Activated CD4-positive, CD25-positive, alpha-beta regulatory T cell treated with anti-CD3 and anti-CD28 coated beads, Interleukin-2, amount 50 U/mL, for 16 hours (primary cell): ENCODE results near the gene SIGLEC1.

ENCODE experiments used
- DNase-seq: peaks from one replicate; pipeline ENCODE4 v3.0.0-alpha.2; 2020; ENCODE audit warnings: low read depth, low spot score

The SIGLEC1 gene

DNA sequence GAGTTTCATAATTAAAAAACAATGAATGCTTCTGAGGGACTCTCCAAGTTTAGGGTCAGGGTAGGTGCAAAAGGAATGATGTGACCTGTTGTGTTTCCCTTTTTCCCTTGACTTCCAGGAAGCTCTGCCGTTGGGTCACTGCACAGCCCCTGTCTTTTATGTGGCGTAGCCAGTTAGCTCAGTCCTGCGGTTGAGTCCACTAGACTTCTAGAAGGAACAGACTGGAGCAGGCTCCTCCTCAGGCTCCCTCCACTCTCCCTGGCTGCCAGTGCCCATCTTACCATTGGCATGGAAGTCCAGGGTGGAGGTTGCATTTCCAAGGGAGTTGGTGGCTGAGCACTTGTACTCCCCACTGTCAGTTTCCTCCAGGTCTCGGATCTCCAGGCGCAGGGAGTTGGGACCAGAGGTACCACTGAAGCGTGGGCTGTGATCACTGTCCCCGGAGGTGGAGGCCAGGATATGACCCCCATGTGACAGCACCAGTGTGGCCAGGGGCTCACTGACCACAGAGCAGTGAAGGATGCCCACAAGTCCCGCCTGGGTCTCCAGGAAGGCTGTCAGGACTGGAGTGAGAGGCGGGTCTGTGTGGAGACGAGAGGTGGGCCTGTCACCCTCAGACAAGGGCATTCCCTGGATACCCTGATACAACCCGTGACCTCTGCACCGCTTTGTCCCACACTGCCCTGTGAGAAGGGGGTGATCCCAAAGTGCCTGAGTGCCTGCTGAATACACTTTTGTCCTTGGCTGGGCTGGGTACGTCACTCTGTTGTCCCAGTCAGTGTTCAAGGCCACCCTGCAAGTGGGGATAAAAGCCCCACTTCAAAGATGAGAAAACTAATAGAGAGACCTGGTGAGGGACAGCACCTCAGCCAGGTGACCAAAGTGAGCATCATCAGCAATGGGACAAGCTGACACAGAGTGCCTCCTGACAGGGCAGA, 11.1 kb downstream of the SIGLEC1 start:
- no peak for DNase-seq

DNA sequence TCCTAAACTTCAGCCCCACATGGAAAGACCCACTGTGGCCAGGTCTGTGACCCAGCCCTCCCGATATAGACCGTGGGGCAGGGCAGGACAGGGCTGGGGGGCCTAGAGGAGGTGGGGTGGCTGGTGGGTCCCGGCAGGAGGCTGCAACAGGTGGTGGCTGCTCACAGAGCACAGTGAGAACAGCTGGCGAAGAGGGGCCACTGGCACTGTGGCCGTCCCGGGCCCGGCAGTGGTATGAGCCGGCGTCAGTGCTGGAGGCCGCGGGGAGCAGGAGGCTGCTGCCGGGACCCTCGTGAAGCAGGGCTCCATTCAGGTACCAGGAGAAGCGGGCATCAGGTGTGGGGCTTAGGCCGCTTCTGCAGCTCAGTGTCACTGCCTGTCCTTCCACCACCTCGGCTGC, 13.4 kb downstream of the SIGLEC1 start:
- no peak for DNase-seq

DNA sequence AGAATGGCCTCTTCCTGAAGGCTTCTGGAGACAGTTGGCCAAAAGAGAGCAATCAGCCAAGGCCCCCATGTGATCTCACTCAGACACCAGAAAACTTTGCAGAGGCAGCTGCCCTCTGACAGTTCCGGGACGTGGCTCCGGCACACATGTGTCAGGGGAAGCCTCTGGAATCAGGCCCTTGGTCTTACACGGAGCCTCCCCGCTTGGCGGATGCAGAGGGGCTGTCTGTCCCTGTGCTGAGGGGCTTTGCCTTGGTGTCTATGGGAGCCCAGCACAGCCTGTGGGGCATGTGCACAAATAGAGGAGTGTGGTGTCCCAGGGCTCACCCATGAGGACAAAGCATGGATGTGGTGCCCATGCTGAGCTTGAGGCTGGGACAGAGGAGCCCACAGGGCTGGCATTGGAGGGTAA, 13.8 kb downstream of the SIGLEC1 start:
- no peak for DNase-seq

DNA sequence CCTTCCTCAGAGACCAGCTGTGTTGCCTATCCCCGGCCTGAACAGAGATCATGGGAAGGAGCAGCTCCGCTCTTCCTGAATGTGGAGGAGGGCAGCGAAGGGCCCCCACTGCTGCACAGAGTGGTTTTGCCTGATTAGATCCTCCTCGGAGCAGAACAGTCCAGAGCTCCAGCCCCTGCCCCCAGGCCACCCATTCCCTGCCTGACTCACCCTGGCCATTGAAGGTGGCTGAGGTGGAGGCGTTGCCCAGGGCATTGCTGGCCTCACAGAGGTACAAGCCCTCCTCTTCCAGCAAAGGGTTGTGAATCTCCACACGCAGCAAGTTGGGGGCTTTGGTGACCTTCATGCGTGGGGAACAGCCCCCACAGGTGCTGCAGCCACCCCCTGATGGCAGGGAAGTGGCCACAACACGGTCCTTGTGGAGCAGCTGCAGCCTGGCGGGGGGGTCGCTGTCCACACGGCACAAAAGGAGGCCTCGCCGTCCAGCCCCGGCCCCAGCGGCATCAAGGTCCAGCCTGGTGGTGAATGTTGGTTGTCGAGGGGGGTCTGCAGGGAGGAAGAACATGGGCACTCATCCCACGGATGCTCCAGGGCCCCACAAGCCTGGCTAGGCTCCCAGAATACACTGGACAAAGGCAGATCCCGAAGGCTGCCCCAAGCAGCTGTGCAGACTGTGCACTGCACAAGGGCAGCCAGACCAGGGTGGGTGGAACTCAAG, 14.7 kb downstream of the SIGLEC1 start:
- no peak for DNase-seq

DNA sequence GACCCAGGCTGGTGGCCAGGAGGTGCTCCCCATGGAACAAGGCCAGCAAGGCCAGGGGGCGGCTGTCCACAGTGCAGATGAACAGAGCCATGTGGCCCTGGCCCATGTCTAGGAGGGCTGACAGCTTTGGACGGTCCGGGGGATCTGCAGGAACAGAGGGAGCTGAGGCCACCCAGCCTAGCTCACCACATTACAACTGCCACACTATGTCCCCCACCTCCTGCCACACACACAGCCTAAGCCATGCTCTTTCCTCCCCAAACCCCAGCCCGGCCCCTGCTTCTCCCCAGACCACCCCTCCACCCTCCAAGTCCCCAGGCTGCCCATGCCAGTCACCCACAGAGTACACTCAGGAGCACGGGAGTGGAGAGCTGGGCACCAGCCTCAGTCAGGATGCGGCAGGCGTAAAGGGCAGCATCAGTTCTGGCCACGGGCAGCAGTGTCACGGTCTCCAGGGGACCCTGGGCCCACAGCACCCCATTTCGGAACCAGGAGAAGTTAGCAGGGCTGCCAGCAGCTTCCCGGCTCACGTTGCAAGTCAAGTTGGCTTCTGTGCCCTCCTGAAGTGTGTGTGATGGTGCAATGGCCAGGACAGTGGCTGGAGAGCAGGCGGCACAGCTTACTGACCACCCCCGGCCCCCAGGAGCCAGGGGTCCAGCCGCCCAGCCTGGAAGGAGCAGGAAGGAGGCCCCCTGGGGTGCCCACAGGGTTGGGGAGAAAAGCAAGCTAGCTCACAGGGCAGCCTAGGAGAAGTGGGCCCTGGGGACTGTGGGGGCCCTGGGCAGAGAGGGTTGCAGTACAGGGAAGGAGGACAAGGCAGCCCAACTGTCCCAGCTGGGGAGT, 15.4 kb downstream of the SIGLEC1 start:
- no peak for DNase-seq

GRCh38 chr20:3696200-3696599, 16.2 kb downstream of the SIGLEC1 start:
- no peak for DNase-seq

GRCh38 chr20:3694864-3695263, 17.5 kb downstream of the SIGLEC1 start:
- DNase-seq, result no peak

DNA sequence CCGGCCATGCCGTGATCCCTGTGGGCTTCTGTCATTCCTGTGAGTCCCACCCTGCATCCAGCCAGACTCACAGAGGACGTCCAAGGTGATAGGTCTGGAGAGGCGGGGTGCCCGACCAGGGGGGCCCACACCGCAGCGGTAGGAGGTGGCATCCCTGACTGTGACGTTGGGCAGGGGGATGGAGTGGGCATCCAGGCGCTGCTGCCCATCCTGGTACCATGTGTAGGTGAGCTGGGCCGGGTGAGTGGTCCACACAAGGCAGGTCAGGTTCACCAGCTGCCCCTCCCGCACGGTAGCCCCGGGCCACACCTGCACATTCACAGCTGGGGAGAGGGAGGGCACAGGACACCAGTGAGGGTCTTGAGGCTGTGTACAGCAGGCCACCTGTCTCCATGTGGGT, 19.0 kb downstream of the SIGLEC1 start:
- no peak for DNase-seq

GRCh38 chr20:3692706-3693294, 19.6 kb downstream of the SIGLEC1 start:
- no peak for DNase-seq

- DNase-seq, result no peak
These were observed 20.5 kb downstream of the SIGLEC1 start for GRCh38 chr20:3691897-3692296.

GRCh38 chr20:3691306-3691705, 21.1 kb downstream of the SIGLEC1 start:
- DNase-seq, result no peak

DNA sequence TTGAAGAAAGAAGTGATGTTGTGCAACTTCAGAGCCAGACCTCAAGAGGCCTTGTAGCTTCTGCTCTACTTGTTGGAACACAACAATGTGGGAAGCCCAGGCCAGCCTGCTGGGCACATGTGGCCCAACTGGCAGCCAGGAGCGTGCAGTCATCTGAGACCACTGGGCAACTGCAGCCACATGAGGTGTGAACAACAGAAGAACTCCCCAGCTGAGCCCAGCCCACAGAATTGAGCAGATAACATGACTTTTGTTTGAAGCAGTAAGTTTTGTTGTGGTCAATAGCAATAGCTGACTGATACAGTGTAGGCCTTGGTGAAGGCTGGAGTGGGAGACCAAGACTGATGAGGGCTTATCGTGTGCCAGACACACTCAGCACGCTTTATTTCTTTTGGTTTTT, 22.0 kb downstream of the SIGLEC1 start:
- no peak for DNase-seq

DNA sequence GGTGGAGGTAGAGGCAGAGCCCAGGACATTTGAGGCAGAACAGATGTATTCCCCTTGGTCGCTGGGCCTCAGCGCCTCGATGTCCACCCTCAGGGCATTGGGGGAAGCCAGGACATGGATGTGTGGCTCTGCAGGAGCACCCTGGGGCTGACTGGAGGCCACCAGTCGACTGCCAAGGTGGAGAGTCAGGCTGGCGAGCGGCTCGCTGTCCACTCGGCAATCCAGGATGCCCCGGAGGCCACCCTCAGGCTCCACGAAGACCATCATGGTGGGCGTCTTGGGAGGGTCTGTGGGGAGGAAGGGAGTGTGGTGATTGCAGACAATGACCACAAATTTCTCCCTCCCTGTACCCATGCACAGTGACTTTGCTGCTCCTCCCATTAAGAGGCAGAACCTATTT, 22.4 kb downstream of the SIGLEC1 start:
- no peak for DNase-seq

GRCh38 chr20:3687655-3688054, 24.7 kb downstream of the SIGLEC1 start:
- DNase-seq, result no peak

DNA sequence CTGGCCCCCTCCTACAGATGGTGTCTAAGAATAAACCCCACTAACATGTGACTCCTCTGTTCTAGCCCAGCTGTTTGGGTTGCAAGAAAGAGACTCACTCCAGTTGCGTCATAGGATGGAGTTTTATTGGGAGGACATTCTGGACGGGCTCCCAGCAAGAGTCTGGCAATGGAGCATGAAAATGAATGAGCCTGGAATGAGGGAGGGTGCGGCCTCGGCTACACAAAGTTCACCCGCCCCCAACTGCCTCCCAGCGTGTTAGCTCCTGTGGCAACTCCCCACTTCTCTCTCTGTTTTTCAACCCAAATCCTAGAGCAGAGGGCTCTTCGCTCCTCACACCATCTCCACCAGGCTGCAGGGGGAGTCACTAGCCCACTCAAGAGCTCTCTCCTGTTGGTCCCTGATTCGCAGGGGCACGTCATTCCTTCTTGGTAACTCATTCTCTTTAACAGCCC, 25.5 kb downstream of the SIGLEC1 start:
- no peak for DNase-seq

DNA sequence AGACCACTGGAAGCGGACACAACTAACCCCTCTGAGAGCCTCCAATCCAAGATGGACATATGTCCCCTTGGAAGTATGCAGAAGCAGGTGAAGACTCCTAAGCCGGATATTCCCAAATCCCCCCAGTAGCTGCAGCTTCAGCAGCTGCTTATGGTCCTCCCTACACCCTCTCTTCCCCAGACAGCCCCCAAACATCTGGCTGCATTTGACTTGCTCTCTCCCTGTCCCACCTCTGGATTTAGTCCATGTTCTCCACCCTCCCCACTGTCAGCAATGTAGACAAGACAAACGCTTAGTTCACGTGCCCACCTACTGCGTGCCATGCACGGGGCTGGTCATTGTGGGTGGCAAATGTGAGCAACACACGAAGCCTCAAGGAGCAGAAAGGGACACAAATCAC, 26.0 kb downstream of the SIGLEC1 start:
- no peak for DNase-seq

- DNase-seq, result no peak
These were observed 27.1 kb downstream of the SIGLEC1 start for GRCh38 chr20:3685341-3685740.

DNA sequence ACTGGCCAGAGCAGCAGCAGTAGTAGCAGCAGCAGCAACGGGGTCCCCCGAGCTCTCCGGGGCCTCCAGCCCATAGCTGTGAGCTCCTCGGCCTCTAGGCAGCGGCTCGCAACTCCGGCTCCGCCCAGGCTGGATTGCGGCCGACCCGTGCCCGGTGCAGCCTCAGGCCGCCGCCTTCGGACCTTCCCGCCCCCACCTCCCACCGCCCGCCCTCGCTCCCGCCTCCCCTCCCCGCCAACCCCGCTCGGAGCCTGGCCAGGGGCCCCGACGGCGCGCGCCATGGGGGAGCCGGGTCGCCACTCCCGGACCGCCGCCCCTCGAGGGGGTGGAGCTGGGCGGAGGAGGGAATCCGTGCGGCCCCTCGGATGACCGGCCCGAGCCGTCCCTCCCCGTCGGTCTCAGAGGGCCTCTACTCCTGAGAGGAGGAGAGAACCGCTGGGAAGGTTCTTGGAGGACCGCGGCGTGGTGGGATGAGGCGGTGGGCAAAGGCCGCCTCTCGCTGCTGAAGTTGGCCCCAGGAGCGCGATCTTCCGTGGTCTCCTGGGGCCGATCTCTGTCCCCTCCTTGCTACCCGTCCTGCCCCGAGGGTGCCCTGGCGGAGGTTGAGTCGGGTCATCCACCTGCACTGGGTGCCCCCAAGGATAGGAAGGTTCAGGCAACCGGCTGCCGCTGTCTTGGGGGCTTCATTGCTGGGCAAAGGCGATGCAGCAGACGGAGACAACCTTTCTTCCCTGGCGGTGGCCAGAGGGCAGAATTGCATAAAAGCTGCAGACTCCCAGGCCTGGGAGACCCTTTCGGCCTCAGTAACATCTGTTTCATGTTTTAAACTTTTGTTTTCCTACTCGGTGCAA, 30.2 kb downstream of the SIGLEC1 start, which contains the start of gene ADAM33:
Gene ADAM33, minus strand, starts transcription at position 80 of the 851 bp plus-strand sequence. Its CDS starts 6 bp downstream, at position 74.
- no peak for DNase-seq

- DNase-seq, result no peak
These were observed 31.0 kb downstream of the SIGLEC1 start for GRCh38 chr20:3681352-3681930.
